Body of pancreas (tissue), 4 donors: ENCODE results near the gene ADAMTSL3. TPM values are rescaled to one million over a fixed set of nuclear protein-coding genes. Genes with fewer than 3 reads are reported as not detected.

Experiments
- ATAC-seq: fragments of 150-250 bp; one replicate; pipeline ENCODE4 v1.9.1; 2016
- DNase-seq, 4 donors: peaks; one replicate each; pipeline ENCODE4 v3.0.0-alpha.2; 2019
- H3K27ac ChIP-seq, 4 donors: fragments of 200-600 bp; sonication (generic); 1 replicate in 3 of 4; 2 replicates in 1 of 4; pipeline versions ENCODE4 v1.5.1 to v1.6.1; 2016 to 2019; ENCODE audit warnings: mild to moderate bottlenecking in 1 of 4, mixed read lengths in 1 of 4, moderate library complexity in 1 of 4
- H3K27me3 ChIP-seq, 2 donors: fragments of 200-600 bp; sonication (generic); one replicate each; pipeline ENCODE4 v1.6.0; 2016; ENCODE audit warnings: mild to moderate bottlenecking in 1 of 2
- H3K36me3 ChIP-seq, 2 donors: fragments of 200-600 bp; sonication (generic); replicated peaks in 1 of 2; 2 replicates each; pipeline ENCODE4 v1.5.1; 2016; ENCODE audit warnings: low read depth in 2 of 2; ENCODE audit not compliant: insufficient read depth in 1 of 2
- H3K4me1 ChIP-seq: fragments of 200-600 bp; sonication (generic); one replicate; pipeline ENCODE4 v1.6.0; 2016
- H3K4me3 ChIP-seq, 2 donors: fragments of 200-600 bp; sonication (generic); 1 replicate in 1 of 2; 2 replicates in 1 of 2; pipeline ENCODE4 v1.5.1; 2016 to 2019
- H3K9me3 ChIP-seq, 3 donors: fragments of 200-600 bp; sonication (generic); 1 replicate in 2 of 3; 2 replicates in 1 of 3; pipeline ENCODE4 v1.5.1; 2016
- CTCF ChIP-seq, 7 experiments: fragments of 450-650 bp in 4 of 7; fragments of 200-600 bp in 3 of 7; sonication (generic) in 3 of 7; IDR thresholded peaks; one replicate each; pipeline ENCODE4 v1.5.1; 2016 to 2019; ENCODE audit warnings: antibody characterized with exemption in 7 of 7
- POLR2A ChIP-seq, 3 donors: fragments of 450-650 bp; IDR thresholded peaks; one replicate each; pipeline ENCODE4 v1.6.1; 2016; ENCODE audit warnings: antibody characterized with exemption in 3 of 3, mild to moderate bottlenecking in 2 of 3
- WGBS, 2 donors: methylation state at CpG; one replicate each; pipeline ENCODE4 v1.1.5; 2017; 5-methylcytosine and 5-hydroxymethylcytosine counted together
- intact Hi-C: fragments of 100-400 bp; cut with DNase I; formaldehyde crosslinking; loops from one replicate; pipeline ENCODE4 v1.15.1; 2023
- total RNA-seq, 2 donors: library from RNA; depleted of rRNA; stranded (reverse); fragments of >200 nt; gene quantifications; one replicate each; pipeline ENCODE4 v1.1.0, GENCODE V29; 2016

The ADAMTSL3 gene
- total RNA-seq, 2 donors from 2014 or later: 7.8 to 10.2 TPM

DNA sequence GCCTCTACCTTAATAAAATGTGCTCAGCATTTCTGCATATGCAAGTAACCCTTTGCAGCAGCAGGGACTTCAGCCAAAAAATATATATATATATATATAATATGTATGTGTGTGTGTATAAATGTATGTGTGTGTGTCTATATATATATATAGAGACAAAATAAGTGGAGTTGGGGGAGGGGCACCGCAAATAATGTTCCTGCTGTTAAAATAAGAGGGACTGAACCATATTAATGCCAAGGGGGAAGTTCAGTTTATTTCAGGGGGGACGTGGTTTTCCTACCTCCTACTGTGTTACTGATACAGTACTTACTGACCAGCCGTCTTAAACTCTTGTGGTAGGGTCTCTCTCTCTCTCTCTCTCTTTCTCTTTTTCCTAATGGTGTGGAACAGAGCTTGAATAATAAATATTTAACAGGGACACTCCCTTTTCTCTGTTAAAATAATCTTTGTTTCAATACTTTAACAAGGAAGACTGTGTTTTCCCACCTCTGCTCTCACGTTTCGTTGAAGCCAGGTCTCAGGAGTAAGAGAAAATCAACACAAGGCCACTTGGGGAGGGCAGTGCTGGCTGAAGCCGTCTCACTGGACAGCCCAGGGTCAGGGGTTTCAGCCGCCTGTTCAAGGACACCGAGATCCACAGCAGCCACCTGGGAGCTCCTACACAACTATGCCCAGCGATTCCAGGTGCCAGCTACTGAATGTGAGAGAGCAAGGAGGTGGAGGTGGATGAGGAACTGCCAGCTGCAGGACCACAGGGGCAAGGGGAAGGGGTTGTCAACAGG is 42.8 kb upstream of the ADAMTSL3 start:
- Histone ChIP-seq H3K36me3 (no peaks in the 10 kb centered on the region), H3K4me1 (peaks cover 9% of the 10 kb centered on the region), H3K9me3 (no peaks in the 10 kb centered on the region), H3K27ac (peak overlapping the region in 2 of 4 donors; percentile 31 to 48), H3K27me3 (no peaks in the 10 kb centered on the region), H3K4me3 (no peak overlapping the region)
- DNase-seq: peak; percentile 28 to 59 (median 50)
- intact Hi-C loops: no loop called here
- TF ChIP-seq CTCF (IDR thresholded peaks at IDR 0.05) (no peak), POLR2A (IDR thresholded peaks at IDR 0.05) (no peak)
- ATAC-seq: peak; percentile 60
- WGBS, 2 donors: 26 to 33% methylated on average over 9 of the region's 9 CpGs

DNA sequence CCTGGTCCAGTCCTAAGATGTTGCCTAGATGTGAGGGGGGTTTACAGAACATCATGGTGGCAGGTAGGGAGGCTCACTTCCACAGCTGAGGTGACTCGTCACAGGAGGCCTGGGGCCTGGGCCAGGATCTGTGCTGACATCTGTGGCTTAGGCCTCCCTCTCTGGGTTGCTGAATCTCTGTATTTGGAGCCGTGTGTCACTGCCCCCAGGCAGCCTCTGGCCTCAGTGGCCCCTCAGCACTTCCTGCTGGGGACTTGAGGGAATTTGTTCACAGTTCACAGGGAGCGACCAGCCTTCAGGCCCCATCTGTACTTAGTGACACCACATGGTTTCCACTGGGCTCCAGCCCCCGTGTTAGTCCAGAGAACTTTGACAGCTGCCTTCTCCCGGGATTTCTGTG is 41.7 kb upstream of the ADAMTSL3 start:
- DNase-seq (no peak), ATAC-seq (no peak)
- WGBS, 2 donors: 90 to 92% methylated on average over 4 of the region's 5 CpGs
- Histone ChIP-seq H3K4me1 (peaks cover 9% of the 10 kb centered on the region), H3K36me3 (no peaks in the 10 kb centered on the region), H3K4me3 (no peak overlapping the region), H3K27me3 (no peaks in the 10 kb centered on the region), H3K27ac (no peak overlapping the region), H3K9me3 (no peaks in the 10 kb centered on the region)
- TF ChIP-seq CTCF (IDR thresholded peaks at IDR 0.05) (no peak), POLR2A (IDR thresholded peaks at IDR 0.05) (no peak)
- intact Hi-C loops: no loop called here

DNA sequence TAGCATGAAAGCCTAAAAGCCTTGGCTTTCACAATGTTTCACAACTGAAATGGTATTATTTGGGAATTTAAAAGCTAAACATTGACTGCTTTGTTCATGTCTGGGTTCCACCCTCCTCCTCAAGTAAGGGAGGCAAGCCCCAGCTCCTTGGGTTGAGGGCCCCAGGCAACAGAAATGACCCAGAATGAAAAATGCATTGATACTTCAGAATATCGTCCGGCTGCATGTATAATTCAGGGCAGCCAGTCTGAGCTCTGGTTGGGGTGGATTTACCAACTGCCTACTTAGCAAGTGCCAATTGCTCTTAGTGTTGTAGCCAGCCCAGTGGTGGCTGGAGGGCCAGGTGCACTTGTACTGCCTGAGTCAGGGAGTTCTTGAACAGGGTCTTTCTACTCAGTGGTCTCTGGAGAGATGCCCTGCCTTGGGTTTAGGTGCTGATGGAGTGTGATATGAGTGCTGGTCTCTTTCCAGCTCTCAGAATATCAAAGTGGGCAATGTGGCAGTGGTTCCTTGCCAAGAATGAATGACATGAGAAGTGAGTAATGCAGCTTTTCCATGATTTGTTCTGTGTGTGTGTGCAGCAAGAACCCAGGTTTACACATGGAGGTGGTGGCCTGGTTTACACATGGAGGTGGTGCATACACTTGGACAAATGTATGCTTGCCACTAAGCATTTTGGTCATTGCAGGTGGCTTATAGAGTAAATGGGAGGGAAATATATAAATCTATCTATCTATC is 40.9 kb upstream of the ADAMTSL3 start:
- Histone ChIP-seq H3K27me3 (no peaks in the 10 kb centered on the region), H3K4me1 (peaks cover 9% of the 10 kb centered on the region), H3K36me3 (no peaks in the 10 kb centered on the region), H3K9me3 (no peaks in the 10 kb centered on the region), H3K4me3 (no peak overlapping the region), H3K27ac (no peak overlapping the region)
- WGBS, 2 donors: 86 to 96% methylated on average over 2 of the region's 2 CpGs
- no peak for ATAC-seq
- DNase-seq: no peak
- intact Hi-C loops: no loop called here
- TF ChIP-seq CTCF (IDR thresholded peaks at IDR 0.05): no peak
- TF ChIP-seq POLR2A (IDR thresholded peaks at IDR 0.05): no peak

DNA sequence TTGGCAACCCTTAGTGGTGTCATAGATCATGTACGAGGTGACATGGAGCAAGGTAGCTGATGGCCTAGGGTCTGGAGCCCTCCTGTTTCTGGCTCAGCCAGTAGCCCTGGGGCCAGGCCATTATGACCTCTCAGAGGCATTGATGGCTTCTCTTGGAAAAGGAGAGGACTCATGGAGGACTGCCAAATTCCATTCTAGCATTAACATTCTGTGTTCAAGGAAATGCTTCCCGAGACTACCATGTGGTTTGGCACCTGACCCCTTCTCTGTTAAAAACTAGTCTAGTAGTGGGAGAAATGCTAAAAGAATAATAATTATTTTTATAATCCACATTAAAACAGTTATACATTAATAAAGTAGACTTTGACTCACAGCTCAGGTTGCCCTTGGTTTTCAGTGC is 40.2 kb upstream of the ADAMTSL3 start:
- TF ChIP-seq POLR2A (IDR thresholded peaks at IDR 0.05): no peak
- TF ChIP-seq CTCF (IDR thresholded peaks at IDR 0.05): no peak
- H3K27ac ChIP-seq: no peak overlapping the region
- peaks cover 9% of the 10 kb centered on the region for H3K4me1 ChIP-seq
- H3K36me3 ChIP-seq: no peaks in the 10 kb centered on the region
- no peaks in the 10 kb centered on the region for H3K9me3 ChIP-seq
- H3K4me3 ChIP-seq: no peak overlapping the region
- DNase-seq (peak in 3 of 4 donors; percentile 35 to 47 (median 39)), ATAC-seq (peak; percentile 47)
- 31 to 57% methylated on average over 2 of the region's 2 CpGs for WGBS, 2 donors
- H3K27me3 ChIP-seq: no peaks in the 10 kb centered on the region
- intact Hi-C loops: no loop called here
